ENCODE results near the gene SLC7A14. TPM values are rescaled to one million over a fixed set of nuclear protein-coding genes. Genes with fewer than 3 reads are reported as not detected.

The SLC7A14 gene
- total RNA-seq, 1 donor from 2014 or later, result not detected

GRCh38 chr3:170443457-170443856 is 142.4 kb downstream of the SLC7A14 start:
- intact Hi-C loops (cut with micrococcal nuclease), result no loop called here
- ATAC-seq (ENCODE audit: low read depth), result no peak
- no peaks in the 10 kb centered on the region for H3K36me3 Mint-ChIP-seq (ENCODE audit: low read depth)

GRCh38 chr3:170442947-170443346 is 142.9 kb downstream of the SLC7A14 start:
- H3K4me3 Mint-ChIP-seq, result no peak overlapping the region
- H3K27me3 Mint-ChIP-seq, result peaks cover 28% of the 10 kb centered on the region
- H3K9me3 Mint-ChIP-seq, result no peaks in the 10 kb centered on the region
- no peaks in the 10 kb centered on the region for H3K4me1 Mint-ChIP-seq
- no peak for ATAC-seq (ENCODE audit: low read depth)
- CTCF ChIA-PET, result interaction anchor here (1.2 kb wide), 1 partner anchor 32 kb away, joined by 3 read pairs; no protein-coding TSS in a partner anchor
- no peak overlapping the region for H3K27ac Mint-ChIP-seq
- TF ChIP-seq CTCF (IDR thresholded peaks at IDR 0.05), result no peak
- DNase-seq, result no peak
- no peaks in the 10 kb centered on the region for H3K36me3 Mint-ChIP-seq (ENCODE audit: low read depth)
- POLR2A ChIA-PET, result no interaction called here
- intact Hi-C loops (cut with micrococcal nuclease), result no loop called here

More at GRCh38 chr3:170443457-170443856, 142.4 kb downstream of the SLC7A14 start:
- Mint-ChIP-seq H3K4me3 (no peak overlapping the region), H3K9me3 (no peaks in the 10 kb centered on the region), H3K4me1 (no peaks in the 10 kb centered on the region), H3K27ac (no peak overlapping the region), H3K27me3 (peaks cover 28% of the 10 kb centered on the region)
- no peak for TF ChIP-seq CTCF (IDR thresholded peaks at IDR 0.05)
- ChIA-PET CTCF (interaction anchor here (1.2 kb wide), 1 partner anchor 32 kb away, joined by 3 read pairs; no protein-coding TSS in a partner anchor), POLR2A (no interaction called here)
- no peak for DNase-seq

- no peak overlapping the region for H3K4me3 Mint-ChIP-seq
- no peaks in the 10 kb centered on the region for H3K4me1 Mint-ChIP-seq
- no peaks in the 10 kb centered on the region for H3K36me3 Mint-ChIP-seq (ENCODE audit: low read depth)
- ChIA-PET CTCF (no interaction called here), POLR2A (no interaction called here)
- no peak for TF ChIP-seq CTCF (IDR thresholded peaks at IDR 0.05)
- intact Hi-C loops (cut with micrococcal nuclease), result no loop called here
- DNase-seq, result no peak
- no peak for ATAC-seq (ENCODE audit: low read depth)
- peaks cover 28% of the 10 kb centered on the region for H3K27me3 Mint-ChIP-seq
- H3K9me3 Mint-ChIP-seq, result no peaks in the 10 kb centered on the region
- H3K27ac Mint-ChIP-seq, result no peak overlapping the region
These were observed 144.5 kb downstream of the SLC7A14 start for GRCh38 chr3:170441412-170441811.

GRCh38 chr3:170440344-170440743 is 145.5 kb downstream of the SLC7A14 start:
- ChIA-PET CTCF (no interaction called here), POLR2A (no interaction called here)
- Mint-ChIP-seq H3K4me1 (no peaks in the 10 kb centered on the region), H3K4me3 (no peak overlapping the region), H3K36me3 (ENCODE audit: low read depth) (no peaks in the 10 kb centered on the region), H3K27me3 (peaks cover 28% of the 10 kb centered on the region), H3K27ac (no peak overlapping the region), H3K9me3 (no peaks in the 10 kb centered on the region)
- no peak for TF ChIP-seq CTCF (IDR thresholded peaks at IDR 0.05)
- DNase-seq, result no peak
- intact Hi-C loops (cut with micrococcal nuclease), result no loop called here
- ATAC-seq (ENCODE audit: low read depth), result no peak

- H3K4me1 Mint-ChIP-seq, result no peaks in the 10 kb centered on the region
- no peak for TF ChIP-seq CTCF (IDR thresholded peaks at IDR 0.05)
- no peak overlapping the region for H3K4me3 Mint-ChIP-seq
- no peak for DNase-seq
- H3K27ac Mint-ChIP-seq, result no peak overlapping the region
- H3K9me3 Mint-ChIP-seq, result no peaks in the 10 kb centered on the region
- ChIA-PET POLR2A (no interaction called here), CTCF (interaction anchor here (1.1 kb wide), 1 partner anchor 26 kb away, joined by 3 read pairs; no protein-coding TSS in a partner anchor)
- ATAC-seq (ENCODE audit: low read depth), result no peak
- peaks cover 24% of the 10 kb centered on the region for H3K27me3 Mint-ChIP-seq
- intact Hi-C loops (cut with micrococcal nuclease), result no loop called here
- H3K36me3 Mint-ChIP-seq (ENCODE audit: low read depth), result no peaks in the 10 kb centered on the region
These were observed 147.0 kb downstream of the SLC7A14 start for GRCh38 chr3:170438836-170439235.

Measured in activated B cell treated with CpG ODN at 0.5 μM for 24 hours (primary cell).